K562 (cell line): ENCODE data around the gene CNOT2.

Experiments
- CTCF ChIP-seq, 3 experiments: IDR thresholded peaks in 2 of 3; conservative IDR thresholded peaks in 1 of 3; 2 replicates each; pipeline ENCODE4 v1.5.1; 2011 to 2012; ENCODE audit warnings: low read length in 3 of 3, mild to moderate bottlenecking in 3 of 3, control low read depth in 2 of 3, improper control_type of control experiment in 1 of 3, inconsistent platforms in 1 of 3, low read depth in 1 of 3, mixed read lengths in 1 of 3, moderate library complexity in 1 of 3; ENCODE audit not compliant: insufficient read depth in 2 of 3
- EP300 ChIP-seq: IDR thresholded peaks from 2 replicates; pipeline ENCODE4 v1.6.1; 2012; ENCODE audit warnings: low read length, improper control_type of control experiment
- HDAC2 ChIP-seq: fragments of 450-650 bp; IDR thresholded peaks from 2 replicates; pipeline ENCODE4 v1.6.1; 2016; ENCODE audit warnings: mild to moderate bottlenecking
- HNRNPL ChIP-seq: fragments of 200-400 bp; formaldehyde crosslinking; IDR thresholded peaks from 2 replicates; pipeline ENCODE4 v1.6.1; 2017; ENCODE audit warnings: low read depth, mild to moderate bottlenecking, low read length
- KLF10 ChIP-seq: fragments of 250-450 bp; sonication (Bioruptor Pico); IDR thresholded peaks from 2 replicates; pipeline ENCODE4 v1.6.1; 2021; ENCODE audit warnings: matching md5 sums
- NR3C1 ChIP-seq: sonication (generic); formaldehyde crosslinking; IDR thresholded peaks from 2 replicates; pipeline ENCODE4 v1.8.1; 2022; ENCODE audit warnings: missing genetic modification reagents
- POLR2A ChIP-seq: fragments of 450-650 bp; conservative IDR thresholded peaks from 2 replicates; pipeline ENCODE4 v1.6.1; 2016
- SLC30A9 ChIP-seq: fragments of 250-450 bp; sonication (Bioruptor Pico); IDR thresholded peaks from 2 replicates; pipeline ENCODE4 v1.8.0; 2022; ENCODE audit warnings: mild to moderate bottlenecking, moderate library complexity
- SMC3 ChIP-seq: conservative IDR thresholded peaks from 2 replicates; pipeline ENCODE4 v1.6.1; 2011; ENCODE audit warnings: low read depth, low read length, improper control_type of control experiment; ENCODE audit not compliant: insufficient read depth
- SP1 ChIP-seq: sonication (generic); formaldehyde crosslinking; IDR thresholded peaks from 2 replicates; pipeline ENCODE4 v1.8.1; 2022; ENCODE audit warnings: mild to moderate bottlenecking, missing genetic modification reagents

- no peak for TF ChIP-seq EP300
- TF ChIP-seq HNRNPL: no peak
- no peak for TF ChIP-seq POLR2A
- no peak for TF ChIP-seq SMC3
- TF ChIP-seq SP1 (CRISPR knock-in tag): no peak
- TF ChIP-seq CTCF (IDR thresholded peaks at IDR 0.05 in 2 of 3, conservative IDR thresholded peaks at IDR 0.05 in 1 of 3; ENCODE audit: insufficient read depth in 2 of 3, low read depth in 1 of 3, low read length in 3 of 3): no peak
- TF ChIP-seq SLC30A9 (CRISPR knock-in tag): no peak
- no peak for TF ChIP-seq HDAC2
- TF ChIP-seq KLF10 (CRISPR knock-in tag): no peak
- TF ChIP-seq NR3C1 (CRISPR knock-in tag): no peak
These were observed 4.5 kb downstream of the CNOT2 start for GRCh38 chr12:70247653-70248199.
